RWPE1 (cell line): ENCODE measurements around the gene ATP6AP2.

Source experiments
- CTCF ChIA-PET: fragments of 350-600 bp; sonication (Branson Sonifier 250); formaldehyde crosslinking; extraction: SDS; loops from one replicate; lab custom pipeline; 2021; lab: Yijun Ruan, JAX
- POLR2A ChIA-PET: fragments of 400-600 bp; formaldehyde crosslinking; extraction: SDS; loops from one replicate; lab custom pipeline; 2020; ENCODE audit warnings: antibody characterized with exemption; ENCODE audit not compliant: low non-redundant PET; lab: Yijun Ruan, JAX
- DNase-seq: peaks from one replicate; pipeline ENCODE4 v3.0.0; 2012; ENCODE audit warnings: low spot score
- H3K27ac ChIP-seq: fragments of 450-650 bp; 2 replicates; pipeline ENCODE4 v1.5.1; 2017
- CTCF ChIP-seq: fragments of 450-650 bp; conservative IDR thresholded peaks from 2 replicates; pipeline ENCODE4 v1.5.1; 2017; ENCODE audit warnings: low read depth, mild to moderate bottlenecking

Gene ATP6AP2

GRCh38 chrX:40580537-40581335 is at the start of gene ATP6AP2:
Gene ATP6AP2, plus strand, starts transcription at chrX:40580970. Its CDS starts 96 bp downstream, at chrX:40581066.
- H3K27ac ChIP-seq = peak within 1 kb of the TSS; percentile 77
- POLR2A ChIA-PET = no interaction called here
- TF ChIP-seq CTCF = no peak
- DNase-seq = peak; percentile 95
- CTCF ChIA-PET = interaction anchor here (0.5 to 0.6 kb wide), 2 partner anchors 37 to 496 kb away, joined by 3 to 4 read pairs; no protein-coding TSS in a partner anchor

- ChIA-PET CTCF (interaction anchor here (1.0 kb wide), 1 partner anchor 13 kb away, joined by 3 read pairs; no protein-coding TSS in a partner anchor), POLR2A (no interaction called here)
- H3K27ac ChIP-seq = no peak overlapping the region
- no peak for TF ChIP-seq CTCF
- peak; percentile 5 for DNase-seq
These were observed 49.5 kb upstream of the ATP6AP2 start for GRCh38 chrX:40531056-40531826.

GRCh38 chrX:40537310-40537709 is 43.5 kb upstream of the ATP6AP2 start:
- CTCF ChIA-PET = no interaction called here
- no peak overlapping the region for H3K27ac ChIP-seq
- DNase-seq = no peak
- TF ChIP-seq CTCF = no peak
- POLR2A ChIA-PET = no interaction called here

GRCh38 chrX:40538406-40538805 is 42.4 kb upstream of the ATP6AP2 start:
- ChIA-PET CTCF (no interaction called here), POLR2A (no interaction called here)
- DNase-seq = no peak
- TF ChIP-seq CTCF = no peak
- H3K27ac ChIP-seq = no peak overlapping the region

- H3K27ac ChIP-seq = no peak overlapping the region
- DNase-seq = no peak
- TF ChIP-seq CTCF = no peak
- ChIA-PET CTCF (no interaction called here), POLR2A (no interaction called here)
These were observed 41.3 kb upstream of the ATP6AP2 start for GRCh38 chrX:40539214-40540142.

GRCh38 chrX:40542208-40542607 is 38.6 kb upstream of the ATP6AP2 start:
- POLR2A ChIA-PET = no interaction called here
- no peak overlapping the region for H3K27ac ChIP-seq
- DNase-seq = no peak
- no peak for TF ChIP-seq CTCF
- CTCF ChIA-PET = interaction anchor here (0.6 to 0.7 kb wide), 2 partner anchors 18 to 704 kb away, joined by 3 read pairs; no protein-coding TSS in a partner anchor
